B cell (primary cell): Measurements from ENCODE around the gene POLRMT. TPM values are rescaled to one million over a fixed set of nuclear protein-coding genes. Genes with fewer than 3 reads are reported as not detected.

Source experiments
- ATAC-seq: fragments of 200-7000 bp; cut with Tn5 transposase; one replicate; pipeline ENCODE4 v1.10.0; 2021; ENCODE audit warnings: low read depth, mild to moderate bottlenecking, moderate number of reproducible peaks, moderate library complexity
- CTCF ChIA-PET: fragments of 350-600 bp; sonication (Branson Sonifier 250); formaldehyde crosslinking; loops from one replicate; lab custom pipeline; 2021; ENCODE audit warnings: antibody characterized with exemption, inconsistent platforms; lab: Charles Lee
- POLR2A ChIA-PET: fragments of 350-600 bp; sonication (Branson Sonifier 250); formaldehyde crosslinking; loops from one replicate; lab custom pipeline; 2021; ENCODE audit warnings: antibody characterized with exemption; lab: Charles Lee
- DNase-seq: peaks from one replicate; pipeline ENCODE4 v3.0.0; 2013
- H2AFZ ChIP-seq: 2 replicates; pipeline ENCODE4 v1.6.1; 2012; ENCODE audit warnings: mild to moderate bottlenecking, low read depth, low read length; ENCODE audit not compliant: insufficient read depth, poor library complexity, severe bottlenecking
- H3K27ac ChIP-seq, 2 donors: 1 replicate in 1 of 2; 2 replicates in 1 of 2; pipeline ENCODE4 v1.5.1; 2012 to 2013; ENCODE audit warnings: low read length in 2 of 2, mild to moderate bottlenecking in 2 of 2, moderate library complexity in 1 of 2
- H3K27me3 ChIP-seq, 4 experiments: fragments of 200-600 bp in 1 of 4; sonication (generic) in 1 of 4; replicated peaks in 1 of 4; 1 replicate in 2 of 4; 2 replicates in 2 of 4; pipeline versions ENCODE4 v1.6.1 to v1.7.0; 2013 to 2016; ENCODE audit warnings: low read length in 3 of 4, mild to moderate bottlenecking in 2 of 4, mixed read lengths in 1 of 4, moderate library complexity in 1 of 4; ENCODE audit not compliant: insufficient read depth in 4 of 4, control insufficient read depth in 3 of 4; ENCODE audit errors: control extremely low read depth in 1 of 4
- H3K36me3 ChIP-seq, 2 experiments: replicated peaks in 1 of 2; 1 replicate in 1 of 2; 2 replicates in 1 of 2; pipeline versions ENCODE4 v1.6.1 to v1.7.1; 2013; ENCODE audit warnings: low read length in 1 of 2; ENCODE audit not compliant: insufficient read depth in 2 of 2, control insufficient read depth in 1 of 2; ENCODE audit errors: control extremely low read depth in 1 of 2, extremely low read depth in 1 of 2
- H3K4me1 ChIP-seq, 2 donors: fragments of 200-600 bp in 1 of 2; sonication (generic) in 1 of 2; 1 replicate in 1 of 2; 2 replicates in 1 of 2; pipeline versions ENCODE4 v1.5.1 to v1.6.1; 2013 to 2017; ENCODE audit warnings: low read length in 2 of 2; ENCODE audit not compliant: control insufficient read depth in 2 of 2, insufficient read depth in 2 of 2
- H3K4me2 ChIP-seq: replicated peaks from 2 replicates; pipeline ENCODE3; 2012; ENCODE audit warnings: mild to moderate bottlenecking, low read depth, low read length; ENCODE audit not compliant: poor library complexity, severe bottlenecking
- H3K4me3 ChIP-seq, 5 experiments: fragments of 200-600 bp in 1 of 5; sonication (generic) in 1 of 5; 1 replicate in 3 of 5; 2 replicates in 2 of 5; pipeline versions ENCODE4 v1.5.1 to v1.7.0; 2011 to 2016; ENCODE audit warnings: low read length in 4 of 5, mild to moderate bottlenecking in 4 of 5, low read depth in 2 of 5, control low read depth in 1 of 5, moderate library complexity in 1 of 5; ENCODE audit not compliant: insufficient read depth in 1 of 5; ENCODE audit errors: control extremely low read depth in 1 of 5, extremely low read depth in 1 of 5
- H3K79me2 ChIP-seq: fragments of 200-600 bp; sonication (generic); one replicate; pipeline ENCODE4 v1.6.0; 2016; ENCODE audit warnings: low read length; ENCODE audit not compliant: control insufficient read depth, insufficient read depth
- H3K9ac ChIP-seq: fragments of 200-600 bp; sonication (generic); 2 replicates; pipeline ENCODE4 v1.6.1; 2017; ENCODE audit warnings: mild to moderate bottlenecking, low read length, moderate library complexity
- H3K9me3 ChIP-seq, 3 donors: one replicate each; pipeline versions ENCODE4 v1.6.1 to v1.7.1; 2013; ENCODE audit warnings: low read length in 2 of 3; ENCODE audit not compliant: control insufficient read depth in 2 of 3, insufficient read depth in 1 of 3; ENCODE audit errors: control extremely low read depth in 1 of 3
- H4K20me1 ChIP-seq: 2 replicates; pipeline ENCODE4 v1.6.0; 2012; ENCODE audit warnings: mild to moderate bottlenecking, low read length; ENCODE audit not compliant: insufficient read depth, control insufficient read depth, poor library complexity, severe bottlenecking
- H3K27ac Mint-ChIP-seq: one replicate; pipeline ENCODE4 v1.8.0; 2021; ENCODE audit warnings: mixed read lengths
- H3K27me3 Mint-ChIP-seq: one replicate; pipeline ENCODE4 v1.8.0; 2021; ENCODE audit warnings: mixed read lengths
- H3K4me1 Mint-ChIP-seq: one replicate; pipeline ENCODE4 v1.8.0; 2021; ENCODE audit warnings: mixed read lengths
- H3K4me3 Mint-ChIP-seq: one replicate; pipeline ENCODE4 v1.8.0; 2021; ENCODE audit warnings: mixed read lengths
- H3K9me3 Mint-ChIP-seq: one replicate; pipeline ENCODE4 v1.8.0; 2022; ENCODE audit warnings: mixed read lengths; ENCODE audit not compliant: insufficient read depth
- EZH2 ChIP-seq: IDR thresholded peaks from 2 replicates; pipeline ENCODE4 v1.6.1; 2012; ENCODE audit warnings: borderline replicate concordance, low read depth, mild to moderate bottlenecking, moderate library complexity, low read length; ENCODE audit not compliant: insufficient read depth, poor library complexity, severe bottlenecking
- WGBS: methylation state at CpG from one replicate; pipeline ENCODE4 v1.1.5; 2013; ENCODE audit warnings: missing lambda C conversion rate; ENCODE audit not compliant: insufficient coverage; 5-methylcytosine and 5-hydroxymethylcytosine counted together
- intact Hi-C: fragments of 100-400 bp; cut with micrococcal nuclease; formaldehyde crosslinking; loops from one replicate; pipeline ENCODE4 v1.10.0; 2022
- polyA plus RNA-seq: library from polyadenylated mRNA; depleted of rRNA; stranded (reverse); fragments of >200 nt; gene quantifications from 2 replicates; pipeline ENCODE4 v1.2.3, GENCODE V29; 2012
- total RNA-seq, 2 donors: library from RNA; stranded (reverse); fragments of 120-200 nt in 1 of 2; gene quantifications; 1 replicate in 1 of 2; 2 replicates in 1 of 2; pipeline versions ENCODE4 v1.2.3 to v1.2.4, GENCODE V29; 2013 to 2022
- TF ChIP-seq, protein P1 (sequence below): fragments of 200-600 bp; IDR thresholded peaks from one replicate; pipeline ENCODE4 v1.8.0; 2022; ENCODE audit warnings: antibody characterized with exemption, mild to moderate bottlenecking

Gene POLRMT
- total and polyA plus RNA-seq, 2 donors (not counting 1 experiment from before 2014, with no cell fraction given), result 77.8 to 98.0 TPM

GRCh38 chr19:651991-652390 lies 18.7 kb upstream of the POLRMT start:
- Histone ChIP-seq H3K4me2 (no peak overlapping the region), H3K36me3 (peaks cover 0 to 53% of the 10 kb centered on the region in 2 experiments), H3K9ac (no peak overlapping the region), H3K27me3 (no peaks in the 10 kb centered on the region), H3K9me3 (no peaks in the 10 kb centered on the region), H3K79me2 (peaks cover 70% of the 10 kb centered on the region), H2AFZ (no peak overlapping the region), H4K20me1 (peaks cover 95% of the 10 kb centered on the region), H3K4me3 (no peak overlapping the region), H3K4me1 (peaks cover 0 to 5% of the 10 kb centered on the region in 2 donors), H3K27ac (no peak overlapping the region)
- ATAC-seq (no peak), DNase-seq (no peak)
- POLR2A ChIA-PET, result no interaction called here
- intact Hi-C loops, result no loop called here
- Mint-ChIP-seq H3K4me3 (no peak overlapping the region), H3K27me3 (no peaks in the 10 kb centered on the region), H3K9me3 (no peaks in the 10 kb centered on the region), H3K4me1 (peaks cover 22% of the 10 kb centered on the region), H3K27ac (no peak overlapping the region)
- CTCF ChIA-PET, result no interaction called here
- no peak for TF ChIP-seq EZH2
- TF ChIP-seq, protein P1, sequence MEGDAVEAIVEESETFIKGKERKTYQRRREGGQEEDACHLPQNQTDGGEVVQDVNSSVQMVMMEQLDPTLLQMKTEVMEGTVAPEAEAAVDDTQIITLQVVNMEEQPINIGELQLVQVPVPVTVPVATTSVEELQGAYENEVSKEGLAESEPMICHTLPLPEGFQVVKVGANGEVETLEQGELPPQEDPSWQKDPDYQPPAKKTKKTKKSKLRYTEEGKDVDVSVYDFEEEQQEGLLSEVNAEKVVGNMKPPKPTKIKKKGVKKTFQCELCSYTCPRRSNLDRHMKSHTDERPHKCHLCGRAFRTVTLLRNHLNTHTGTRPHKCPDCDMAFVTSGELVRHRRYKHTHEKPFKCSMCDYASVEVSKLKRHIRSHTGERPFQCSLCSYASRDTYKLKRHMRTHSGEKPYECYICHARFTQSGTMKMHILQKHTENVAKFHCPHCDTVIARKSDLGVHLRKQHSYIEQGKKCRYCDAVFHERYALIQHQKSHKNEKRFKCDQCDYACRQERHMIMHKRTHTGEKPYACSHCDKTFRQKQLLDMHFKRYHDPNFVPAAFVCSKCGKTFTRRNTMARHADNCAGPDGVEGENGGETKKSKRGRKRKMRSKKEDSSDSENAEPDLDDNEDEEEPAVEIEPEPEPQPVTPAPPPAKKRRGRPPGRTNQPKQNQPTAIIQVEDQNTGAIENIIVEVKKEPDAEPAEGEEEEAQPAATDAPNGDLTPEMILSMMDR, result no peak
- 95% methylated on average over 24 of the region's 24 CpGs for WGBS

DNA sequence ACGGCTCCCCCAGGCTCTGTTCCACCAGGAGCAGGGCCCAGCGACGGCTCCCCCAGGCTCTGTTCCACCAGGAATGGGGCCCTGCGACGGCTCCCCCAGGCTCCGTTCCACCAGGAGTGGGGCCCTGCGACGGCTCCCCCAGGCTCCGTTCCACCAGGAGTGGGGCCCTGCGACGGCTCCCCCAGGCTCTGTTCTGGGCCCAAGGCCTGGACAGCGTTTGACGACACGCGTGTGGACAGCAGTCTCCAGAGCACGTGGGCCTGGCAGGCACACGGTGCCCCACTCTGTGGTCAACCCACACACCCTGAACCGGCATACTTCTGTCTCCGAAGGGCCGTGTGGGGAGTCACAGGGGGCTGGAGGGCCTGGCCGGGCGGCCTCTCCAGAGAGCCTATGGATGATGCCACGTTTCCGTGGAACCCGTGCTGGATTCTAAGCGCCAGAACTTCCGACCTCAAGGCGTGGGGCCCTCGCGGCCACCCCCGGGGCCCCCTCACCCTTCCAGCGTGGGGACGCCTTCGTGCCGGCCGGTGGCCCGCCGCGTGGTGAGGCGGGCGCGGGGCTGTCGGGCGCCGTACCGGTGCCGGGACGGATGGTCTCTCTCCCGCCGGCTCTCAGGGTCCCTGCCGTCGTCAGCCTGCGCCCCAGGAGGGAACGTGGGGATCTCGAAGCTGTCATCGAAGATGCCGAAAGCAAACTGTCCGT lies 17.9 kb upstream of the POLRMT start:
- Histone ChIP-seq H3K27ac (no peak overlapping the region), H3K4me1 (peaks cover 0 to 5% of the 10 kb centered on the region in 2 donors), H4K20me1 (peaks cover 95% of the 10 kb centered on the region), H2AFZ (no peak overlapping the region), H3K9ac (no peak overlapping the region), H3K79me2 (peaks cover 62% of the 10 kb centered on the region), H3K9me3 (no peaks in the 10 kb centered on the region), H3K4me2 (no peak overlapping the region), H3K27me3 (no peaks in the 10 kb centered on the region), H3K36me3 (peaks cover 0 to 55% of the 10 kb centered on the region in 2 experiments), H3K4me3 (no peak overlapping the region)
- WGBS, result 96% methylated on average over 58 of the region's 58 CpGs
- H3K4me1 Mint-ChIP-seq, result peaks cover 19% of the 10 kb centered on the region
- ATAC-seq (no peak), DNase-seq (no peak)
- H3K27ac Mint-ChIP-seq, result no peak overlapping the region
- CTCF ChIA-PET, result no interaction called here
- TF ChIP-seq EZH2, result no peak
- TF ChIP-seq, protein P1, result no peak
- POLR2A ChIA-PET, result no interaction called here
- no peak overlapping the region for H3K4me3 Mint-ChIP-seq
- H3K9me3 Mint-ChIP-seq, result no peaks in the 10 kb centered on the region
- intact Hi-C loops, result no loop called here
- H3K27me3 Mint-ChIP-seq, result no peaks in the 10 kb centered on the region
